ENCODE results near the gene NINJ1.

The NINJ1 gene

DNA sequence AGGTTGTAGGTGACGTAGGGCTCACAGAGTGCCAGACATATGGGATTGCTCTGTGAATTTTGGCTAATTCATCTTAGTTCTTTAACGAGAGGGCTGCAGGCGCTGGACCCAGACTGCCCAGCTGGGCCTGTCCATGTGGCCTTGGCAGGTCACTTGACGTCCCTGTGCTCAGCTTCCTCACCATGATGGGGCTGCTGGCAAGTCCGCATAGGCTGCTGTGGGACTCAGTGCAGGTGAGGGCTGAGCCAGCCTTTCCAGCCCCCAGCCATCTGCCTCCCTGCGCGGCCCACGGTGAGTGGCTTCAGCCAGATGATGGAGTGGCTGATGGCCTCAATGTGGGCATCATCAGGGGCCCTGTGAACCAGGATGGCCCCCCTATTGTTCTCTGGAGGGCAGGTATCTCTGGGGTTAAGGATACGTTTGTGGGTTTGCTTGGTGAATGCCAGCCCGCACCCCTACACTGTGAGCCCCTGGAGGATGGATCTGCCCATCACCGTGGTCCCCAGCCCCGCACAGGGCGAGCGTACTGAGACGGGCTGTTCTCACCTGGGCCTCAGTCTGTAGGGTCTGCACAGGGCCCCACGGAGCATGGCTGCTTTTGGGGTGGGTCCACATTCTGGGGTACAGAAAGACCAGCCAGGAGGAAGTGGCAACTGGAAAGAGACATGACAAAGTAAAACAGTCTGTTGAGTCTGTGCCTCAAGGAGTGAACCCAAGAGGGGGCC, 34.3 kb downstream of the NINJ1 start:
- peak in 1 of 2 donors; percentile 10 for DNase-seq

DNA sequence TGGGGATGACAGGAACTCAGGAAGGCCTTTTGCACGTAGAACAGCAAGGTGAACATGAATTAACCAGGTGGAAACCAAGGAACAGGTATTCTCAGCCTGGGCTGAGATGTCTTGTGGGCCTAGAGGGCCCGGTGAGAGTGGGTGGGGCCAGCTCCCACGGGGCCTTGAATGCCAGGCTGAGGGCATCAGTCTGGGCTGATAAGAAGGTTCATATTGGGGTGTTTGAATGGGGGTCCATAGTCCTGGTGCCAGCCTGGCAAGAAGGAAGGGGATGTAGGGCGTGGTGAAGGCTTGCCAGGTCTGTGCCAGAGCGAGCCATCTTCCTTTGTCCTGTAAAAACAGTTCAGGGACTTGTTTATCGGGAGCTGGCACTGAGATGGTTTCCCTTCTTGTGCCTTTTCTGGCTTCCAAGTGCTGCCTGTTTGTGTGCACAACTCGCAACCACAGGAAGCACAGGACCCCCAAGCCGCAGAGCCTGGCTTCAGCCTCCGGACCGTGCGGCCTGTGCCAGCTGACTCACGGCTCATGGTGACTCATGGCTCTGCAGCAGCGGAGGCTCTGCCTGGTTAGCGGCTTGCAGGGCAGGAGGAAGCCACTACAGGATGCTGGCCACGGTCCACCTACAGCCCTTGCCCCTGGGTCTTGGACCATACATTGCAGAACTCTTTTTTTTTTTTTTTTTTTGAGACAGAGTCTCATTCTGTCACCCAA, 35.7 kb downstream of the NINJ1 start:
- DNase-seq, result peak; percentile 45 to 85

DNA sequence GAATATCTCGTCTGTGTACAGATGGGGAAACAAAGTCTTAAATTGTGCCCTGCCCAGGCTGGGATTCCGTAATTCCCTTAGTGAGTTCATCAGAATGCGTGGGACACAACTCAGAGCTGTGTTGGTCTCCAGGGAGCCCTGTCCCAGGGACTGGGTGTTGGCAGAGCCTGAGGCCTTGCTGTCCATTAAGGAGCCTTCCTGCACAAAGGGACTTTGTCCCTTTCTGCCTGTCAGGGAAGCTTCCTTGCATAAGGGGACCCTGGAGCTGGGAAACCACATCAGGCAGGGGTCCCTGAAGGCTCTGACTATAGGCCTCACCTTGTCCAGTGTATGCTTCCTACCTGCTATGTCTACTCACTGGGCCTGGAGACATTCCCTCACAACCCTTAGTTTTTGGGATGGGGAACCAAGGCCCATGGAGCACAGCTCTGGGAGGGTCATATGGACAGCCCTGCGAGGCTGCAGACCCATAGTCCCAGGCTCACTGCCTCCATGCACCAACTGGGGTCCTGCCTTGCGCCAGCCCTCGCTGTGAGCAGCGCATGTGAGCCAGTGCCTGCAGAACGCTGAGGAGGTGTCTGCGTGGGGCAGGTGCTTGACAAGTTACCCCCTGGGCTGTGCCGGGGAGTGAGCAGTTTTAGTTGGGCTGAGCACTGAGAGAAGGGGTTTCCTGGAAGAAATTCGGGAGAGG, 36.4 kb downstream of the NINJ1 start:
- DNase-seq, result peak in 1 of 2 donors; percentile 11

DNA sequence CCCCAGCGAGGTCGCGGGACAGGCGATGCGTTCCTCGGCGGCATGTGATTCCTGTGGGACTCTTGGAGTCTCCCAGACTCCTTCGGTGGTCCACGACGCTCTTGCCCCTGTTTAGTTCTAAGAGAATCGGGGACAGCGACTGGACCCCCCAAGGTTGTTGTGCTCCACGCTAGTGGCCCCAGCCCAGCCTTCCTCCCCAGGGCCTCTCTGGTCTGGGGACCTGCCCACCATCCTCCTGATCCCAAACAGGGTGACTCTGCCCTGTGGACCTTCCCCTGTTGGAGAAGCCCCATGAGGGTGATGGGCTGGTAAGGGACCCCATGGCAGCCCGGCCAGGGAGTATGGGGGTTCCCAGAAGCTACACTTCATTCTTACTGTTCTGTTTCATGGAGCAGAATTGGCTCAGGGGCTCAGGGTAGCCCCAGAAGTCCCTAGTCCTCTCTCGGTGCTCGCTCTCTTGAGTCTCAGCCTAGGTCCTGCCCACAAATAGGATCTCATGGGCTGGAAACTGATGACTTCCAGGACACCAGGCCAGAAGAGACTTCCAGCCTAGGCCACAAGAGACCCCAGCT, 37.2 kb downstream of the NINJ1 start:
- DNase-seq, result no peak

DNA sequence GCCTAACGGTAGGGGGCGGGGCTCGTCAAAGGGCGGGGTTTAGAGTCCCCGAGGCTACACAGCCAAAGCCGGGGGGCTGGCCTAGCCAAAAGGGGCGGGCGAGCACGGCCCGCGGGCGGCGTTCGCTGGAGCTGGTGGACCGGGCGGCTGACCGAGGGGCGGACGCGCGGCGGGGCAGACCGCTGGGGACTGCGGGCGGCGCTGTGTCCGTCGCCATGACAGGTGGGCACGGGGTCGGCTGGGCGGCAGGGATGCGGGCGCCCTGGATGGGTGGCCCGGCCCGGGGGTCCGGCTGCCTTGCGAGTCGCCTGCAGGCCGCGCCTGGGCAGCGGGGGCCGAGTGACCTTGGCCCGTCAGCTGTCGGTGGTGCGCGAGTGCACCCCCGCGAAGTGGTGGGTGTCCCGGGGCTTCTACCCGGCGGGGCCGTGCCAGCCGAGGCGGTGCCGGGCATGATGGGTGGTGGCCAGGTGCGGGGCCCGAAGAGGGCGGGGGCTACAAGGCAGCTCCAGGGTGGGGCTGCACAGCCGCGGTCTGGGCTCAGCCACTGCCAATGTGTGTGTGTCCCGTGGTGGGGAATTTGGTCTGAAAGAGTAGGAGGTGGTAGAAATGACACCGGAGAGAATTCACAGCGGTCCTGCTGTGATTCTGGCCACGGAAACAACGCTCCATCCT, 37.8 kb downstream of the NINJ1 start, which contains the start of gene CARD19:
Gene CARD19, plus strand, starts transcription at position 87 of the 672 bp plus-strand sequence. Its CDS starts 129 bp downstream, at position 216.
- peak; percentile 53 to 65 for DNase-seq

DNA sequence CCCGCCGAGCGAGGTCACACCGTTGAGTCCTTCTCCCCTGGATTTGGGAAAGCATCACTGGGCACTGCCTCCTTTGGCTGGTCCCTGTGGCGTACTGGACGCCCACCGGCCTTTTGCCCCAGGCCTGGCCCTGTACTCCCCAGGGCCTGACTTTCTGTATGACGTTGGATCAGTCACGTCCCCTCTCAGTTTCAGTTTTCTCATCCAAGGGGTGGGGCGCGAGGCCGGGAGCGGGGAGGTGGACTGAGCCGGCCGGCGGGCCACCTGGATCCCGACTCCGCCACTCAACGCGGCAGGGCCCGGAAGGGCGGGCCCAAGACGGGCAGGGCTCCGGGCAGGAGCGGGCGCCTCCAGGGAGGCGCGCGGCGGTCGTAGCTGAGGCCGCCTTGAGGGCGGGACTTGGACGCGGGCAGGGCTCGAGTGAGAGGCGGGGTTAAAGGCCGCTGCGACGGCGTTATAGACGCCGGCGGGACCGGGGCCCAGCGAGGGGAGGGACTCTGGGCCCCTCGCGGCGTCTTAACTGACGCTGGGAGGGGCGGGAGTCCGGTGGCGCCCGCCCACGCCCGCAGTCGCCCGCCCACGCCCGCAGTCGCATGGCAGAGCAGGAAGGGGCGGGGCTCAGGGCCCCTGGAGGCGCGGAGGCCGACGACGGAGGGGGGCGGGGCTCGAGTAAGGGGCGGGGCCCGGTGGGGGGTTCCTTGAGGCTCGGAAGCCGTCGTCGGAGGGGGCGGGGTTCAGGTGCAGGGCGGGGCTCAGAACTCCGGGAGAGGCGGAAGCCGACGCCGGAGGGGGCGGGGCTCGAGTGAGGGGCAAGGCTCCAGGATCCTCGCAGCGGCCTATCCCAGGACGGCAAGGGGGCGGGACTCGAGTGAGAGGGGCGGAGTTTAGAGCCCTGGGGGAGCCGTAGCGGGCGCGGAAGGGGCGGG, 38.6 kb downstream of the NINJ1 start:
- DNase-seq, result peak; percentile 100

DNA sequence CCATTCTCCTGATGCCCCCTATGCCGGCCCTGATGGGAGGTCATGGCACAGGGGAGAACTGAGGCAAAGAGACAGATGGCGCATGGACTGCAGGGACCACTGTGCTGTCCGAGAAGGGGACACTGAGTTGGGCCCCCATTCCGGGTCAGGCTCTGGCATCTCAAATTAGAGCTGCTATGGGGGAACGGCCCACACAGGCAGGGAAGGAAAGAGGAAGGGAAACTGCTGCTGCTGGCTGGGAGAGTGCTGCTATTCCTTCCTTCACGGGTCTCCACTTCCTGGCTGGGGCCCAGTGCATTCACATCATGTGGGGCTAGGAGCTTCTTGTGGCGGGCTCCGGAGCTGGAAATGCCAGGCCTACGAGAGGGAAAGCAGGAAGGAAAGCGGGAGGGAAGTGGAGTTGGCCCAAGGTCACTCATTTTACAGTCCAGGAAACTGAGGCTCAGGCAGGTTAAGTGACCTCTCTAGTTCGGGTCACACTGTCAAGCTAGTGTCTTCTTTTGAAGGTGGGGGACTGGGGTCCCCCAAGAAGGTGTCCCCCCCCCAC, 39.3 kb downstream of the NINJ1 start:
- peak in 1 of 2 donors; percentile 54 for DNase-seq

DNA sequence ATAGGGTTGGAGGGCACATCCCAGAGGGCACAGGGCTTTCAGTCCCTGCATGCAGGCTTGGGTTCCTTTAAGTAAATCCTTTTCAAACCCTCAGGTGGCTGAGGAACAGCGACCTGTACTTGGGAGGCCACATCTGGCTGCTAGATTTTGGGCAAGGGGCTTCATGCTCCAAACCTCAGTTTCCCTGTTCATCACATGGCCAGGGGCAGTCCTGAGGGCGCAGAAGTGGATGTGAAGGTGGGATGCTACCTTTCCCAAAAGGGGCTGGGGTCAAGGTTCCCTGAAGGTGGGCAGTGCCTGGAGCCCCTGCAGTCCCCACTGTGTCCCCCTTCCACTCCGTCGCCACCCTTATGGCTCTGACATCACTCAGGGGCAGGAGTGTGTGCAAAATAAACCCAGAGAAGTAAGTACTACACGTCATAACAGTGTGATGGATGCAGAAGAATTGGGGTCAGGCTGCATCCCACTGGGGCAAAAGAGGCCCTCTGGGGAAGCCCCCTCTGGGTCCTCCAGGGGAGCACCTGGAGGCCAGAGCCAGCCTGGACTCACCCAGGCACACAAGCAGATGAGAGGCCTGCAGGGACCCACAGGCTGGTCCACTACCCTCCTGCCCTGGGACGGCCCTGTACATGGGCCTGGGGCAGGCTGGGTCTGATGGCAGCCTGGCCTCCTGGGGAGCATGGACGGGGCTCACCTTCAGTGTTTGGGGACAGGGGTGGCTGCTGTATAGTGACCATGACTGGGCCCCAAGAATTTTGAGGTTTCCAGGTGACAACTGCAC, 40.0 kb downstream of the NINJ1 start:
- peak in 1 of 2 donors; percentile 11 for DNase-seq

DNA sequence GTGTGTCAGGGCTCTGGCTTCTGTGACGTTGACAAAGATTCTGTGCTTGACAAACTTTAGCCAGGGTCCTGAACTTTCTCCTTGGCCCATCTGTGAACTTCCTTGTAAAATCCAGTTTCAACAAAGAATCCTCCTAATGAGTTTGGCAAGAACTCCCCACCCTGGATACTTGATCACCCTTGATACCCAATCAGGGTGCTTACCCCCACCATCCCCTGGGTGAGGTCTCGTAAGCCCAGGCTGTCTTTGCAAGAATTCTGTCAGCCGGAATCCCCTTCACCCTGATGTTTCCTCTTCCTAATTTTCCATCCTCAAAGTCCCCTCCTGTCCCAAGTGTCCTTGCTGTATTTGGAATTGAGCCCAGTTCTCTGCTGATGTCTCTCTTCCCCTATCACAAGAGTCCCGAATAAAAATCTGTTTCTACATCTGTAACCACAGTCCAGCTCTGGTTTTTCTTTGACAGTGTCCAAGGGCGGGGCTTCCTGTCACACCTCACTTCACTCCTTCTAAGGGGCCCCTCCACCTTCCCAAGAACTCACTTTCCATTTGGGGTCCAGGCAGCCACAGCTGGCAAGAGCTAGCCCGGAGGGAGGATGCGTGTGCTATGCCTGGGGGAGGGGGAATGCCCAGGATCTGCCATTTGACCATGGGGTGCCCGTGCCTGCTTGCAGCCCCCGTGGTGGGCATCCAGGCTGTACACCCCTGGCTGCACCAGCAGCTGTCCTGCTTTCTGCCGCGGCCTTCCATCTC, 40.7 kb downstream of the NINJ1 start:
- peak in 1 of 2 donors; percentile 27 for DNase-seq

DNA sequence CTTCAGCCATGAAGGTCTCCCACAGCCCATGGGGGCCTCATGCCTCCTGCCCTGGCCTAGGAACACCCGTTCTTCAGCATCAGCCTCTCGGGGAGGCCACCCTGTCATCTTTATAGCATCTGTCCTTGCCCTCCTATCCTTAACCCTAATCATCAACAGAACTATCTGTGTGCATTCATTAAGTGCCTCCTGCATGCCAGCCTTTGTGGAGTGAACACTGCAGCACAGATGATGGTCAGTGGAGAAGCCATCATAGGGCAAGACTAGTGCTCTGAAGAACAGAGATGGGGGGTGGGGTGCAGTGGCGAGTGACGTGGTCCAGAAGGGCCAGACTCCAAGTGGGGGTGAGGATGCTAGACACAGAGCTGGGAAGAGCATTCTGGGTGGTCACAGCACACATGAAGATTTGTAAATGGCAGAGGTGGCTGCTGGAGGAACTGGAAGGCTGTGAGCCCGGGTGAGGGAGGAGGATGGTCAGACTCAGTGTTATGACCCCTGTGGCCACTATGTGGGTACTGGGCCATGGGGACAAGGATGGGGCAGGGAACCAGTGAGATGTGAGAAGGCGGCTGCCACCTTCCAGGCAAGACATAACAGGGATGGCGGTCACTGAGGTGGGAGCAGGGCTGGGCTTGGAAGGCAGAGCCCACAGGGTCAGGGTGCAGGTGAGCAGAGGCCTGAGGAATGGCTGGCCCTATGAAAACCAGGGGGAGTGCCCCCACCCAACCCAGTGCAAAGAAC, 41.6 kb downstream of the NINJ1 start:
- DNase-seq, result peak in 1 of 2 donors; percentile 9

DNA sequence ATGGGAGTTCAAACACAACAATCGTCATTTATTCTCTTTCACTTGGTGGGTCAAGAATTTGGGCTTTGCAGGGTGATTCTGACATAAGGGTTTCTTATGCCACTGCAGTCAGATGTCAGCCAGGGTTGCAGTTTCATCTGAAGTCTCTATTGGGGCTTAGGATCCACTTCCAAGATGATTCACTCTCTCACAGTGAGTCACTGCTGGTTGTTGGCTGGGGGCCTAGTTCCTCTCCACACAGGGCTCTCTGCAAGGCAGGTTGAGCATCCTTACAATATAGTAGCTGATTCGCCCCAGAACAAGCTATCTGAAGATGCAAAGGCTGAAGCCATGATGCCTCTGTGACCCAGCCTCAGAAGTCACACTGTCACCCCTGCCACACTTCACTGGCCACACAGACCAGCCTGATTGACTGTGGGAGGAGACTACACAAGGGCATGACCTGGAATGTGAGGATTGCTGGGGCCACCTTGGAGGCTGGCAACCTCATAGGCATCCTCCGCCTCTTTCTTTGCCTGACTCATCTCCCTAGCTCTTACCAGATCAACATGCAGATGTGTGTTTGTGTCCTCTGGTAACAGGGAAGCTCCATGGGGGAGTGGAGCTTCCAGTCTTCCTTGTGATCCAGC, 42.5 kb downstream of the NINJ1 start:
- peak in 1 of 2 donors; percentile 46 for DNase-seq

DNA sequence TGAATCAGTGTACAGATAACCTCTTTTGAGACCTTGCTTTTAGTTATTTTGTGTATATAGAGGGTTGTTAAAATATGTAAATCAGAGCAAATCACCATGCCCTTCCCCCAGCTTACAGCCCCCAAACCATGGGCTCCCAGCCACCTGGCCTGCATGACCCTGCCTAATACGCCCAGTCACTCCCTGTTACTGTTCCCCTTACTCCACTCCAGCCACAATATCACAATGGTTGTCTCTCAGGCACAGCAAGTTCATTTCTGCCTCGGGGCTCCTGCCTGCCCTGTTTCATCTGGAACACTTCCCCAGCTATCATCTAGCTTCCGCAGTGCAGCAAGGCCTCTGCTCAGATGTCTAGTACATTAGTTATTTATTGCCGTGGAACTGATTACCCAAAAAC, 43.0 kb downstream of the NINJ1 start:
- peak in 1 of 2 donors; percentile 6 for DNase-seq

DNA sequence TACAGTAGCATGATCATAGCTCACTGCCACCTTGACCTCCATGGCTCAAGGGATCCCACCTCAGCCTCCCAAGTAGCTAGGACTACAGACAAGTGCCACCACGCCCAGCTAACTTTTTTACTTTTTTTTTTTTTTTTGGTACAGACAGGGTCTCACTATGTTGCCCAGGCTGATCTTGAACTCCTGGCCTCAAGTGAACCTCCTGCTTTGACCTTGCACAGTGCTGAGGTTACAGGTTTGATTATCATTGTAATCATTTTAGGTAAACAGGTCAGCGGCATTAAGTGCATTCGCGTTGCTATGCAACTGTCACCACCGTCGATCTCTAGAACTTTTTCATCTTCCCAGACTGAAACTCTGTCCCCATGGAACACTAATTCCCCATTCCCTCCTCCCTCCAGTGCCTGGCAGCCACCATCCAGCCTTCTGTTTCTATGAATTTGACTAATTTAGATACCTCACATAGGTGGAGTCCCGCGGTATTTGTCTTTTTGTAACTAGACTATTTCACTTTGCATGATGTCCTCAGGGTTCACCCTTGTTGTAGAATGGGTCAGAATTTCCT, 43.9 kb downstream of the NINJ1 start:
- DNase-seq, result no peak

DNA sequence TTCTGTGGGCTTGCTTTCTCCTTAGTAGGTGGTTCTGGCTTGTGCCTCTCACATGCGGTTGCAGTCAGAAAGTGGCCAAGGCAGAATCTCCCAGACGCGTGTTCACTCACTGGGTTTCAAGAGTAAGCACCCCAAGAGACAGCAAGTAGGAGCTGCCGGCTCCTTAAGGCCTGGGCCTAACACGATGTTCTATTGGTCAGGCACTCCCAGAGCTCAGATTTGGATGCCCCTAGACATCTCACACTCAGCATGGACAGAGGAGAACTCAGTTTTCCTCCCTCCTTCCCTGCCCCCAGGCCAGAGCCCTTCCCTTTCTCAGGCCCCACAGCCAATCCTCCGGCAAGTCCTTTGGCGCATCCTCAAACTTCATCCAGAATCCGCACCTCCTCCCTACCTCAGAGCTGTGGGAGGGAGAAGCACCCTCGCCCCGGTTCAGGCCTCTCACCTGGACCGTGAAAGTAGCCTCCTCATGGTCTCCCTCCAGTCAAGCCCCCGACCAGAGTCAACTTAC, 44.5 kb downstream of the NINJ1 start:
- DNase-seq, result peak in 1 of 2 donors; percentile 4

DNA sequence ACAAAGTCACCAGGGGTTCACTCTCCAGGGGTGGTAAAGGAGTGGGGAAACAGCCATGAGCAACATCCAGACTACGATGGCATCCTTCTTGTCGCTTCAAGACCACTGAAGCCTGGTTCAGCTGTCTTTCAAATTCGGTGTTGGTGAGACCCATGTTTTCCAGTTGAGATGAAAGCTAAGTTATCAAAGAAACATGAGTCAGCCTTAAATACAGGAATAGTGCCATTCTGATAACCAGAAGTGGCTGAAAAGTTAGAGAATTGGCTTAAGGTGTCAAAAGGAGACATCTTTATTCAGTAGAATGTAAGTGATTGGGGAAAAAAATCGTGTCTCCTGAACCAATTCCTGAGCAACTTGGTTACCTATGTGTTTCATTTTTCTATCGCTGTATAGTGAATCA, 45.0 kb downstream of the NINJ1 start:
- no peak for DNase-seq

DNA sequence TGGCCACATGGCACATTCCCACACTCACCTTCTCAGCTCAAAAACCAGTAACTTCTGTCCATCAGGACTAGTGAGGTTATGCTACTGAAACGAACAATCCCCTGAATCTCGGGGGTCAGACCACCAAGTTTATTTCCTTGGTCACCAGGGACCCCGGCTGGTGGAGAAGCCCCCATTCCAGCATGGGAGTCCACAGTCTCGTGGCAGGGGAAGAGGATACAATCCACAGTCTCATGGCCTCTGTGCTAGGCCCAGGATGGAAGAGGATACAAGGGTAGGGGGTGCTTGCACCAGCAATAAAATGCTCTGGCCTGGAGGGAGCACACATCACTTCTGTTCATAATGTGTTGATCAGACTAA, 45.4 kb downstream of the NINJ1 start:
- peak in 1 of 2 donors; percentile 6 for DNase-seq

DNA sequence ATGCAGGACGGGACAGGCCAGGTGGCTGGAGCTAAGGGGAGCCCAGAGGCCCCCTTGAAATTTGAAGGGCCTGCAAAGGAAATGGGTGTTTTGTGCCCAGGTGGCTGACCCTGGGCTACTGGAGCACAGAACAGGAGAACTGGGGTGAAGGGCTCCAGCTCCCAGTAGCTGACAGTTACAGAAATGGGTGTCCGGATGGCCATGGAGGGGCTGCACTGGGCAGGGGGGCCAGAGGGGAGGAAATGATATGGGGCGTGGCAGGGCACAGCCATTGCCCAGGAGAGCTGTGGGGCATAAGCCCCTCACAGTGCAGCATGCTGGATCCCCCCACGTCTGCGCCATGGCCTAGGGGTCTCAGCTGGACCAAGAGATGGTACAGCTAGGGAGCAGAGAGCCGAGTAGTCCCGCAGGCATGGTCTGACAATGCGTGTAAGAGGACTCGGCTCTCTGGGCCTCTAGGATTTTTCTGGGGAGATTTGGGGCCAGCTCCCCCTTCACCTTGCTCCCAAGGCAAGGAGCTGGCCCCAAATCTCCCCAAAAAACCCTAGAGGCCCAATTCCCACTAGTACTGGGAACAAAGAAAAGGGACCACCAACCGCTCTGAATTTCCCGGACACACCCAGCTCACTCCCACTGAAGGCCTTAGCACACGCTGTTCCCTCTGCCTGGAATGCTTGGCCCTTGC, 45.9 kb downstream of the NINJ1 start:
- DNase-seq, result peak in 1 of 2 donors; percentile 5
